ENCODE results near the gene IP6K3.

The IP6K3 gene

DNA sequence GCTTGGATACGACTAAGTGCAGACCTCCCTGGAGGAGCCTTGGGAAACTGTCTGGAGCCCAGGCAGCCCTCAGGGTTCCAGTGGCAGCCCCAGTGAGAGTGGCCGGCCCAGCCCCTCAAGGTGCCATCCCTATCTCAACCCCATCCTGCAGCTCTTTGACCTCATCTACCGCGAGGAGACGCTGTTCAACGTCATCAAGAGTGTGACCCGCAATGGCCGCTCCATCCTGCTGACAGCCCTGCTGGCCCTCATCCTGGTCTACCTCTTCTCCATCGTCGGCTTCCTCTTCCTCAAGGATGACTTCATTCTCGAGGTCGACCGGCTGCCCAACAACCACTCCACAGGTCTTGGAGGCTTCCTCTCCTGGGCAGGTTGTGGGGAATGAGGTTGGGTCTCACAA lies 55.9 kb downstream of the IP6K3 start:
- Histone ChIP-seq H3K36me3 (peaks cover 92% of the 10 kb centered on the region), H3K4me3 (ENCODE audit: low read depth, low read length) (no peak overlapping the region), H3K27ac (no peak overlapping the region; the same call in 1 of the 2 replicates), H3K27me3 (ENCODE audit: insufficient read depth, low read depth, severe bottlenecking) (no peaks in the 10 kb centered on the region), H3K9me3 (ENCODE audit: severe bottlenecking) (no peaks in the 10 kb centered on the region)
- TF ChIP-seq CTCF (IDR thresholded peaks at IDR 0.05; ENCODE audit: low read depth, low read length) = no peak
- no peak for DNase-seq

- Histone ChIP-seq H3K27me3 (ENCODE audit: insufficient read depth, low read depth, severe bottlenecking) (no peaks in the 10 kb centered on the region), H3K4me3 (ENCODE audit: low read depth, low read length) (no peak overlapping the region), H3K36me3 (peaks cover 92% of the 10 kb centered on the region), H3K27ac (no peak overlapping the region), H3K9me3 (ENCODE audit: severe bottlenecking) (no peaks in the 10 kb centered on the region)
- DNase-seq = no peak
- no peak for TF ChIP-seq CTCF (IDR thresholded peaks at IDR 0.05; ENCODE audit: low read depth, low read length)
Observed at GRCh38 chr6:33689879-33690278, 56.8 kb downstream of the IP6K3 start.

GRCh38 chr6:33689148-33689494 lies 57.6 kb downstream of the IP6K3 start:
- H3K27me3 ChIP-seq (ENCODE audit: insufficient read depth, low read depth, severe bottlenecking) = no peaks in the 10 kb centered on the region
- H3K27ac ChIP-seq = no peak overlapping the region
- no peak for TF ChIP-seq CTCF (IDR thresholded peaks at IDR 0.05; ENCODE audit: low read depth, low read length)
- no peaks in the 10 kb centered on the region for H3K9me3 ChIP-seq (ENCODE audit: severe bottlenecking)
- no peak overlapping the region for H3K4me3 ChIP-seq (ENCODE audit: low read depth, low read length)
- no peak for DNase-seq
- H3K36me3 ChIP-seq = peaks cover 96% of the 10 kb centered on the region

DNA sequence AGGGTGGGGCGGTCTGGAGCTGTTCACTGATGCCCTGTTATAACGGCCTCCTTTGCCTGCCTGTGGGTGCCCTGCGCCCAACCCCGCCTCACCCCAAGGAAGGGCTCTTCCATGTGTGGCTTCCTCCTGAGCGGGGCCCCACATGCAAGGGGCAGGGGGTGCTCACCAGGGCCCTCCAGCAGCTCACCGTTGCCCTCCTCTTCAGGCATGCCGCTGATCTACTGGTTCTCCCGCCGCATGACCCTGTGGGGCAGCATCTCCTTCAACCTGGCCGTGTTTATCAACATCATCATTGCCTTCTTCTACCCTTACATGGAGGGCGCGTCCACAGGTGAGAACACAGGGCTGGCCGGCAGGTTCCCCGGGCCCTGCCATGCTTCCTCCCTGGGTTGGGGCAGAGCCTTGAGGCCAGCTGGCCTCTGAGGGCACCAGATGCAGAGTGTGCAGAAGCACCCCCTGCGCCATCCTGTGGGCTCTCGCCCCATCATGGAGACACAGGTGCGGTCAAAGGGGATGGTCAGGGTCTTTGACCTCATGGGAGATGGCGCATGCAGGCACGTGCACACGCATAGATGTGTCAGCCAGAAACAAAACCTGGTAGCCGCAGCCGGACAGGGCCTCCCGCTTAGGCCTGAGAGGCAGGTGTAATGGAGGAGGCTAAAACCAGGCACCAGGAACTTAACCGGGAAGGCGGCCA lies 58.1 kb downstream of the IP6K3 start:
- no peak for TF ChIP-seq CTCF (IDR thresholded peaks at IDR 0.05; ENCODE audit: low read depth, low read length)
- no peak for DNase-seq
- H3K9me3 ChIP-seq (ENCODE audit: severe bottlenecking) = no peaks in the 10 kb centered on the region
- peaks cover 96% of the 10 kb centered on the region for H3K36me3 ChIP-seq
- H3K27ac ChIP-seq = no peak overlapping the region
- H3K4me3 ChIP-seq (ENCODE audit: low read depth, low read length) = no peak overlapping the region
- H3K27me3 ChIP-seq (ENCODE audit: insufficient read depth, low read depth, severe bottlenecking) = no peaks in the 10 kb centered on the region

GRCh38 chr6:33688006-33688405 lies 58.7 kb downstream of the IP6K3 start:
- Histone ChIP-seq H3K27me3 (ENCODE audit: insufficient read depth, low read depth, severe bottlenecking) (no peaks in the 10 kb centered on the region), H3K9me3 (ENCODE audit: severe bottlenecking) (no peaks in the 10 kb centered on the region), H3K36me3 (peaks cover 96% of the 10 kb centered on the region), H3K4me3 (ENCODE audit: low read depth, low read length) (no peak overlapping the region), H3K27ac (no peak overlapping the region)
- no peak for TF ChIP-seq CTCF (IDR thresholded peaks at IDR 0.05; ENCODE audit: low read depth, low read length)
- no peak for DNase-seq
